Measurements from ENCODE around the gene RPA1.

RPA1 gene

DNA sequence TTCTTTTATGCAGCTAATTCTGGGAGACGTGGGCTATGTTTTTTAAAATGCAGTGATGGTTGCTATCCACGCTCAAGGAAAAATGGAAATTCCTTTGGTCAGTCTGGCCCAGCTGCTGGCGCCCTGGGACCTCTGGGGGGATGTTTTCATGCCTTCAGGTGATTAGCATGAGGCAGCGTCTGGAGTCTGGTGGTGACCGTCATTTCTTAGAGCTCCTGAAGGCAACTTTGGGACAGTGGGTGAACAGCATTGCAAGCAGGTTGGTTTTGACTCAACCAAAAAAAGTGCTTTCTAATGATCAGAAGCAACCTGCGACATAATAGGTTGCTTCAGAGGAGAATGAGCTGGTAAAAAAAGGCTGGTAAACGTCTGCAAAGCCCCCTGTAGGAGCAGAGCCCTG, 82.3 kb downstream of the RPA1 start:
- DNase-seq = no peak

DNA sequence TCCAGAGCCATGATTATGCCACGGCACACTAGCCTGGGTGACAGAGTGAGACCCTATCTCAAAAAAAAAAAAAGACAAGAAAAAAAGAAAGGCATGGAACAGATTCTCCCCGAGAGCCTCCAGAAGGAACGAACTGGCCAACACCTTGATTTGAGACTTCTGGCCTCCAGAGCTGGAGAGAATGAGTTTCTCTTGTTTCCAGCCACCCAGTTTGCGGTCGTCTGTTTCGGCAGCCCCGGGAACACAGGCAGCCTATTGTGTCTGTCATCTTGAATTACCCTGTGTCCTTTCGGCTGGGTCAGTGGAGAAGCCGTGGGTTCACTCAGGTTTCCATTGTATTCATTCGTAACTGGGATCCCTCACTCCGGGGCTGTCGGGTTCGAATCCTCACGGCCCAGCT, 83.9 kb downstream of the RPA1 start:
- no peak for DNase-seq

DNA sequence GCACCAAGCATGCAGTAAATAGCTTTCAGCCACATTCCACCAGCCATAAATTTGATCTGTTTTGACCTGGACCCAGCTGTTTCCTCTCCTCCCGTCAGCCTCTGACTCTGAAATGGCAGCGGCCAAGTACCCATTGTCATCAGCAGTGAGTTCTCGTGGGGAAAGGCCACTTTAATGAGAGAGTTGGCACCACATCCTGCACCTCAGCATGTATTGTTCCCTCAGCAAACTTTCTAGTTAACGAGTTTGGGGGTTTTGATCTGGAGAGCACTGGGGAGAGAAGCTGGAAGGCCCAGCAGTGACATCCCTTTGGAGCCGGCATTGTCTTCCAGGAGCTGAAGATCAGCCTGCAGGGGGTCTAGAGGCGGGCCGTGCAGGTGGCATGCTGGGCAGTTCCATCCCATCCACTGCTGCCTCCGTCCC, 84.9 kb downstream of the RPA1 start:
- no peak for DNase-seq

DNA sequence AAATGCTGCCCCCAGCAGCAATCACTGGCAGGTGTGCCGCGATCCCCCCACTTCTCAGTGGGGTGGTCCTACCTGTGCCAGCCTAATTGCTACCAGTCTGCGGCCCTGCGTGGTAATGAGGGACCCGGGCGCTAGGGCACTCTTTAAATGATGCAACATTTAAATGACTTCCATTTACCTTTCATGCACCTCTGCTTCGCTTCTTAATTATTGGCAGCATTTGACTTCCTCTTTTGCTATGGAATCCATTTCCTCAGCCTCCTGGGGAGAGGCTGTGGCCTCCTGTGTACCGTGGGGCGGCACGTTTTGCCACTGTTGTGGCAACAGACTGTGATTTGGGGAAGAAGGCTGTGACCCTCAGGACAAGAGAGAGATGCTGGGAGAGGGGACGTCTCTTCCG, 86.1 kb downstream of the RPA1 start:
- no peak for DNase-seq

DNA sequence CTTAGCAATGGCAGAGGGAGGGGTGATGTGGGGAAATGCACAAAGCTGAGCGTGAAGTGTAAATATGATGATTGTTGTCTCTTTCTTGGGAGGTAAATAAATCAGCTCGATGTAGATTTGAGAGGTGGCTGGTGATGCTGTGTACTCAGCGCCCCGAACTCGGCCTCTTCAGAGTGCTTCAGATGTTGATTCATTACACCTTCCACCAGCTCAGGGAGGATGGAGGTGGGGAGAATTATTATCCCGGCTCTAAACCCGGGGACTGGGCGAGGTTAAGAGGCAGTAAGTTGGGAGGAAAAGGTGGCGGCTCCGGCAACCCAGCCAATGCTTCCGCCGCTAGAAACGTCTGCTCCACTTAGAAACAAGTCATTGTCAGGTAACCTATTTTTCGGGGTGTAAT, 86.5 kb downstream of the RPA1 start:
- no peak for DNase-seq

DNA sequence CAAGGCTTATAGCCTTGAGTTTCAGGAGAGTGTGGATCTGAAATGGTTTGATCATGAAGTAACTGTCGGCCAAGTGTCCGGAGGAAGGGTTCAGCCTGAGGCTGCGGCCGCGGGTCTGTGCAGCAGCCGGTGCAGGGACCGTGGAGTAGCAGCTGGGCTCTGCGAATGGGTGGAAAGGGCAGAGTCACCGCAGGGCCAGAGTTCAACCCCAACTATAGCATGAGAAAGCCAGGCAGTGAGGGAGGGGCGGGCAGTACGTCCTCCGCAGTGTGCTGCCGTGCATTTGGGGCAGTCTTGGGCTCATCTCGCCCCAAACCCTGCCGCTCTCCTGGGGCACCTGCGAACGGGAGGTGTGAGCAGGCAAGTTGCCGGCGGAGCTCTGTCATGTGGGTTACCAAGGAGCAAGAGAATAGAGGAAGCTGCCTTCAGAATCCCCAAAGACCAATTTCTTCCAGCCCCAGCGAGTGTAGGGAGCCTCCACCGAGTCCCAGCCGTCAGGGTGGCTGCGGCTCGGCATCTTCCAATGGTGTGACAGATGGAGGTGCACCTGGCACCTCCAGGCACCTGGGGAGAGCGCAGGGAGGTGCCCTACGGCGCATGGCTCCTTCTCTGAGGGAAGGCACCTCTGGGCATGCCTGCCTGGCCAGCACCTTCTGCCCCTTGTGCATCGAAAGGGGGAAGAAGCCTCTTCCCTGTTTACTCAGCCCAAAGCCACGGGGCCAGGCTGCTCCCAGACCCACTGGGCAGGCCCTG, 87.3 kb downstream of the RPA1 start:
- DNase-seq = no peak

DNA sequence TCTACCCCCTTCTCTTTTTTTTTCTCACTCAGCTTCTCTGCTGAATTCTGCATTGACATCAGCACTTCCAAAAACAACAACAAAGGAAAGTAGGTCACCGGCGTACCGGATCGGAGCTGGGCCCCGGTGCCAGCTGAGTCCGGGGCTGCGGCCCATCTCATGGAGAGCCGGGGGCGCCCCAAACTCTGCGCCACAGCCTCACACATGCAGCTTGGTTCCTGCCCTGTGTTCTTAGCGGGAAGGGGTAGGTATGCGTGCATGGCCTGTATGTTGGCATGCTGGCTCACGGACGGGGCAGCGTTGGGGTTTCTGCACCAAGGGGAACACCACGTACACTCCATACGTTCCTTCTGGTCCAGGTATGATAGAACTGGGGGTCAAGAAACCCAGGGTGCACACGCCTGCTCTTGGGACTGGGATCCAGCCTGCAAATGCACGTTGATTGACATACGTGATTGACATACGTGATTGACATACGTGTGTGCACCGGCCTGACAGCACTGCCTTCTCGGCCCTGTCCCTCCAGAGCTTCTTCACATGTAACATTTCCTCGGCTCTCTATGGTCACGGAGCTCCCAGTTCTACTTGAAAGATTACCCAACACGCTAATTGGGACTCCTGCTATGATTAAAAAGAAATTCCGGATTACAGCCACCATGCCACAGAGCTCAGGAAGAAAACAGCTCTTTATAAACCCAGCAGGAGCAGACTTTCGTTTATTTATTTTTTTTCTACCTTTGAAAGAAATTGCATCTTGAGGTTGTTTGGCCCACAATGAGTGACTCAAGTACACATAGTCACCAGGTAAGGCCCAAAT, 88.7 kb downstream of the RPA1 start:
- no peak for DNase-seq

DNA sequence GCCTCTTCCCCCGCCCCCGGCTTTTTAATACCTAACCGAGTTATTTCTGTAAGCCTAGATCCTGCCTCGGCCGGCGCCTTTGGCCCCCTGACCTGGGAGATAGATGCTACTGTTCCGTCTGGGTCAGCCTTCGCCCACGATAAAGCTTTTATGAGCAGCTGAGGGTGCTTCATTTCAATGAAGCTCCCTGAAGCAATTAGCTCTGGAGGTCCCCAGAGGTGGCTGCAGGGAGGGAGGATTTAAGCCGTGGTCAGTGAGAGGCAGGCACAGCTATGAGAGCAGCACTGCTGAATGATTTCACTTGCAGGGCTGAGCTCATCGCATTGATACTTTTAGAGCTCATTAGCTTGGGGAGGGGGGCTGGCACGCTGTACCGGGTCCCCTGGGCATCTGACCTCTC, 89.4 kb downstream of the RPA1 start:
- no peak for DNase-seq

DNA sequence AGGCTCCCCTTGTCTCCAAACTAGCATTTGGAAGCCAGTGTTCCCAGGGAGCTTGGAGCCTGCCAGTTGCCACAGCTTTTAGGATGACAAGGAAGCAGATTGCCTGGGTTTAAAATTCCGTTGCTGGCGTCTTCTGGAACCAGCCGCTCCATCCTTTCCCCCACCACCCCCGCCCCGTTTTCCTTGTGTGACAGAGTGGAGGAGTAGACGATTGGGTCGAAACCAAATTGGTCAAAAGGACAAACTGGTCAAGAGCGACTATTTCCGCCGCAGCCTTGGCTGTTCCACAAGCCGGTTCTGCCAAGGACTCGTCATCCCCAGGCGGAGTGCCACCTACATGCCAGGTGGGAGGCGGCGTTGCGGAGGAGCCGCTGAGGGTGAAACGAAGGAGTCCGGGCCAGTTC, 91.1 kb downstream of the RPA1 start:
- no peak for DNase-seq

DNA sequence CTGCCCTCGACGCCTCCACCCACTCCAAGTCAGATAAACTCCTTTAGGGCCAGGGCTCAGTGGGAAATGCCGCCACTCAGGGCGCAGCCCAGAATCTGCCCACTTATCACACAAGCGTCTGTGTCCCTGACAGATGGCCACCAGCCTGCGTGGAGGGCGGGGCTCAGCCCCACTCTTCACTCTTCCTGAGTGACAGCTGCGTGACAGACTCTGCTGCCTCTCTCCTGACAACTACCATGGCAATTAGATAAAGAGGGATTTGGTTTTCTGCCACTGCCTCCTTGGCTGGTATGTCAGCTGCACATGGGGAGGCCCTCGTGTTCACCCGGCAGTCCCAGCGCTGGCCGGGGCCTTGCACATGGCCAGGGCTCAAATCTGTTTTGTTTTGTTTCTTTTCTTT, 99.2 kb downstream of the RPA1 start:
- no peak for DNase-seq

DNA sequence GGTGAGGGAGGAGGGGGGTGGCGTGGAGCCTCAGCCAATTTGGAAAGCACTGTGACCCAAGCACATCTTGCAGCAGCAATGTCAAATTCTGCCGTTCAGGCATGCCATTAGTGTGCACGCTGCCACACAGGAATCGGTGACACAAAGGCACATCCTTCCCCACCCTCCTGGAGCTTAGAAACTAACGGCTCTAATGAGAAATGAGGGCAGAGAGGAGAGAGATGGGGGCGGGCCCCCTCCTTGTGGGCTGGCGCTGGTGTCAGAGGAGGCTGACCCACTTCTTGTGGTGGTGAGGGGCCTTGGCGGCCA, 100.5 kb downstream of the RPA1 start:
- DNase-seq = no peak

DNA sequence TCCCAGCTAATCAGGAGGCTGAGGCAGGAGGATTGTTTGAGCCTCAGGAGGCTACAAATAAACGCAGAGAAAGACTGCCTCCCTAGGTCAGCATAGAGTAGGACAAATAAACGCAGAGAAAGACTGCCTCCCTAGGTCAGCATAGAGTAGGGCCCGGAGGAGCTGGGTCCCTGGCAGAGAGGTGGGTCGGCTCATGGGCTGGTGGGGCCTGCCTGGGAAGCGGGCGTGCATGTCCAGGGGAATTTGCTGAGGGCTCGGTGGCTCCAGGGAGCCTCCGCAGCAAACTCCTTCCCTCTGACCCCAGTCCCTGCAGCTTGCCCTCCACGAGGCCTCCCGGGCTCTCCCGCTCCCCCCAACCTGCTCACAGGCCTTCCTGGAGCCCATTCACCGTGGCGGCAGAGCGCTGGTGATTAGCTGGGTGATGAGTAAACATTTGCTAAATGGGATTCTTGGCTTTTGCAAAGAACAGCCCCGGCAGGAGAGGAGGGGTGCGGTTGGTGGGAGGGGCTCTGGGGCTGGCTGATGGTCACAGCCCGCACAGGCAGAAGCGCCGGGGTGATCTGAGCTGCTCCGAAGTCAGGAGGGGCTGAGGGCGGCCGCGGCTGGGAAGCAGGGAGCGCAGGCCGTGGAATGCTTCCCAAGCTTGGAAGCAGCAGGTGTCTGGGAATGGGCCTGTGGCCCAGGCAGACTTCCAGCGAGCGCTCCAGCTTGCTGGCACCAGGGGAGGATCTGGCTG, 102.2 kb downstream of the RPA1 start:
- no peak for DNase-seq

DNA sequence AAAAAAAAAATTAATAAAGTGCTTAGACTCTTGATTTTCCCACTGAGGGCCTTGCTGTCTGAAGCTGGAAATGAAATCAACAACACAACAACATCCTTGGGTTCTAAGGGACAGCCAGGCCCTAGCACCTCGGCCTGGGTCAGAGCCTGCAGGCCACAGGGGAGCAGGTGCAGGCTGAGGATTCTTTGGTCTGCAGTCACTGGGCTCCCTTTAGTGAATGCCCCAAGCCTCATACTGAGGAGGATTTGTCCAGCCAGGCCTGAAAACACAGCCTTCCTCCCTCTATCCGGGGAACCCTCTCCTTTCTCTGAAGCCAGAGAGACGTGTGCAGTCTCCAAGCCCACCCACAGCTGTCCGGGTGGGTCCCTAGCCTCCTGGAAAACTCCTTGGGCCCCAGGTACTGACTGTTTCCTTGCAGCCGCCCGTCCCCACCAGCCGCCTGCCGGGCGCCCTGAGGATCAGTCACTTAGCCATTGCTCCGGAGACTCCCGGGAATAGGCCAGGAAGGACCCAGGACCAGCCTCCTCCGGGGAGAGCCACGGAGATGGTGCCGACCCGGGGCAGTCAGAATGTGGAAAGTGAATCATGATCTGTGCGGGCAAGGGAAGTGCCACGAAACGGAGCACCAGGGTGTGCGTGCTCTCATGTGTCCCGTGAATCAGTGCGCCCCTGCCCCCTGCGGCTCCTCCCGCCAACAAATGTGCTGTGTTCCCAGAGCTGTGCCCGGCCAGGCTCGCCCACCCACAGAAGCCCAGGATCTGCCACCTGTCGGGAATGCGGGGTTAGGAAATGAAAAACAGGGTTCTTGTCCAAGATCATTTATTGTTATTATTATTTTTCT, 104.3 kb downstream of the RPA1 start:
- no peak for DNase-seq

DNA sequence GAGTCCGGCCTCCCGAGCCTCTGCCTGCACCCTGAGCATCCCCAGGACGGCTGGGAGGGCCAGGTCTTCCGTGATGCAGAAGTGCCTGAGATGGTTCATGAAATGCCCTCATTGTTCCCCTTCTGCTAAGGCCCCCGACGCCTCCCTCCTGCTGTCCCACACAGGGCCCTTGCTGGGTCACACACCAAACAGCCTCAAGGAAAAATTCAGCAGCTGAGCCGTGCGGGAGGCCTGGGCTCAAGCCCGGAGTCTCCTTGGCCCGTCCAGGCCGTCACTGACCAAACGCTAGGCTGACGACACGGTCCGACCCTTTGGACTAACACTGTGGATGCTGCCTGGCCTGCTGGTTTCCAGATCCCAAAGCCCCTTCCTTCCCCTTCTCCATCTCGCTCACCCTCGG, 105.1 kb downstream of the RPA1 start:
- no peak for DNase-seq

DNA sequence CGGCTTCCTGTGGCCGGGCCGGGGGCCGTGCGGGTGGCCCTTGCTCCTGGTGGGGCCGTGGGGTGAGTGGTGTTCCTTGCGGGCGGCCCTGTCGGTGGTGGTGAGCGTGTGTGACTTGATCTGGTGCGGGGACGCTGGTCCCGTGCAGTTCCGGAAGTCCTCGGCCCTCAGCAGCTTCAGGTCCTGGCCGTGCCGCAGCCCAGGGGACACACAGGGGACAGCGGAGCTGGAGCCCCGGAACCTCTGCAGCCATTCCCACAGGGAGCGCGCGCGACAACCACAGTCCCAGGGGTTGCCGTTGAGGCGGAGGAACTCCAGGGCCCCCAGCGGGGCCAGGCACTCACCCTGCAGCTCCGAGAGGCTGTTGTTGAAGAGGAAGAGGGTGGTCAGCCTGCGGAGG, 107.0 kb downstream of the RPA1 start:
- no peak for DNase-seq

DNA sequence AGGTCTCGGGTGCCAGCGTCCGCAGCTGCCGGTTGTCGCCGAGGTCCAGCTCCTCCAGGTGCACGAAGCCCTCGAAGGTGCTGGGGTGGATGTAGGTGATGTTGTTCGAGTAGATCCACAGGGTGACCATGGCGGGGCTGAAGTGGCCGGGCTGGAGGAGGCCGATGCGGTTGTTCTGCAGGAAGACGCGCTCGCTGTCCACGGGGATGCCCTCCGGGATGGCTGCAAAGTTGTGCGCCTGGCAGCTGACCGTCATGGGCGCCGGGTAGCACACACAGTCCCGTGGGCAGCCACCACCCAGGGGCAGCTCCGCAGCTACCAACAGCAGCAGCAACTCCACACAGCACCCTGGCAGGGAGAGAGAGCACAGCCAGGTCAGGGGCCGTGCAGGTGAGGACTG, 107.7 kb downstream of the RPA1 start:
- DNase-seq = no peak

DNA sequence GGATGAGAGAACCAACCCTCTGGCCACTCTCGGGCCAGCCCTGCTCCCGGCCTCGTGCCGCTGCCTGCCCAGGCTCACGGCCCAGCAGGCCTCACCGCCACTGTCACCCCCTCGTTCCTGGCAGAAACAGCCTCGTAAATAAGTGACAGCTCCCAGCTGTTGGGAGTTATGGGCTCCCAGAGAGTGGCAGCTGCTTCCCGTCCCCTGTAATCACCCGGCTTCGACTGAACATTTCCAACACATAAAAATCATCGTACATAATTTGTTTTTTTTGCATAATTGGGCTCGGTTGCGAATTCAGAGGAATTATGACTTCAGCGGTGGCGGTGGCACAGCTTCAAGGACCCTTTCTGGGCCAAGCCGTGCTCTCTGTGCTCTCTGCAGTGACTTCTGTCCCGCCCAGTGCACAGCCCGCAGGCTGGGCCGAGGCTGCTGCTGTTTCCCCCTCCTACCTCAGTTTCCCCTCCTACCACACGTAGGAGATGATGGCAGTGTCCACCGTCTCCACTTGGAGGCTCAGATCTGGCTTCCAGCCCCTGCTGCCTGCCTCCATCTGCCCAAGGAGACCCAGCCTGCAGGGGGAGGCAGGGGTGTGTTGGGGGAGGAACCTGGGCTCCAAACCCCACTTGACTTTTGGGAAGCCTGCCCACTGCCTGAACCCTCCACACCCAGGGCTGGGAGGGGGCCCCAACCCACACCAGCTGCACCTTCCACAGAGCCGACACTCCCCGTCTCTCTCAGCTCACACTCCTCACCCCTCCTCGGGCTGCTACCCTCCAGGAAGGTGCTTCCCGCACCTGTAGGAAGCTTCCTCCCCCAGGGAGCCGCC, 110.4 kb downstream of the RPA1 start:
- DNase-seq = no peak

DNA sequence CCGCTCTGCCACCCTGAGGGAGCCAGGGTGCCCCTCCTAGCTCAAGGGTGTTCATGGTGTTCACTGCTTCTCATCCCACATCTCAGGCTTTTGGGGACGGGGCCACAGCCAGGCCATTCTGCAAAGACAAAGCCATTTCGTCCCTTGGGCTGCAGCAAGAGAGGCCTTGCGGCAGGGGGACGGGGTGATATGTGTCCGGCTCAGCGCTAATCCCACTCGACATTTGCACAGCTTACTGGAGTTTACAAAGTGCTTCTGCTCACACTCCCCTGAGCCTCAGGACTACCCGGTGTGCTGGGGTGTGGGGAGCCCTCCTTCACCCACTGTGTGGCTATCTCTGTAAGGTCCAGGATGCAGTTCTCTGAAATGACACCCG, 111.0 kb downstream of the RPA1 start:
- no peak for DNase-seq

DNA sequence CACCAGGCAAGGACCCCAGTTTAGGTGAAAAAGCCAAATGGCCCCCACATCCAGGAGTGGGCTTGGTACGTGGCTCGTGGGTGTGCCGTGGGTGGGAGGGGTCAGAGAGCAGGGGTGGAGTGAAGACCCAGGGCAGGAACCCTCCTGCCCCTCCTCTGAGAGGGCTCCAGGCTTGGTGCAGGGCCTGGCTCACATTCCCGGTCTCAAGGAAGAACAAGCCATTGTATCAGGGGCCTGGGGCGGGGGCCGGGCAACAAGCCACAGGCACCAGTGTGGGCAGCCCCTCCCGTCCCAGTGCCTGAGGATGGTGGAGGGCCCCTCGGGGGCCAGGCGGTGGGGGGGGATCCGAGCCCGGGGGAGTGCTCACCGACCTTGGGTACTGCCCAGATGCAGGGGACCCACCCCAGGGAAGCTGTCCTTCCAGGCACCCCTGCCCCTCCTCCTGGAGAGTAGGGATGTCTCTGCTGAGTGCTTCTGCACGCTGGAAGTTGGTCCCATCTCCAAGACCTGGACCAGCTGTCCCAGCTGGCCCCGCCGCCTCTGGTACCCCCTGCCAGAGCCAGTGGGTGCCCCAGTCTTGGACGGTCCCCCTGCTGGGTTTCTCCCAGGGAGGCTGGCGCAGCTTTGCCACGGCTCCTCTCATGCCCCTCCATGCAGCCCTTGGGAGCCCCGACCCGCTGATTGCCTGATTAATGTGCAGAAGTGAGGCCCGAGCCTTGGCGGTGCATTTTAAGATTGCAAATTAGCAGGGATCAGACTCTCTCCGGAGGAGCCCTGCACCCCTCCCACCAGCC, 111.7 kb downstream of the RPA1 start:
- no peak for DNase-seq

DNA sequence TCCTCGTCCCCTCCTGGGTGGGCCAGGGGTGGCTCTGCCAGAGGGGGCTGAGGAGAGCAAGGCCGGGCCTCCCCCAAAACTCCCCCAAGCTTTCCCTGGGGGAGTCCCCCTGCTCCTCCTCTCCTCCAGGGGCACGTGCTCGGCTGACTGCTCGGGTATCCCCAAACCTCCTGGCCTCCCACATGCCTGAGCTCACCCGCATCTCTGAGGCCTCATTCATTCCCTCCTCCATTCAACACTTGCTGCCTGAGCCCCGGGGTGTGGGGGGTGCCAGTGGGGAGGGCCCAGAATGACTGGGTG, 112.2 kb downstream of the RPA1 start:
- no peak for DNase-seq

DNA sequence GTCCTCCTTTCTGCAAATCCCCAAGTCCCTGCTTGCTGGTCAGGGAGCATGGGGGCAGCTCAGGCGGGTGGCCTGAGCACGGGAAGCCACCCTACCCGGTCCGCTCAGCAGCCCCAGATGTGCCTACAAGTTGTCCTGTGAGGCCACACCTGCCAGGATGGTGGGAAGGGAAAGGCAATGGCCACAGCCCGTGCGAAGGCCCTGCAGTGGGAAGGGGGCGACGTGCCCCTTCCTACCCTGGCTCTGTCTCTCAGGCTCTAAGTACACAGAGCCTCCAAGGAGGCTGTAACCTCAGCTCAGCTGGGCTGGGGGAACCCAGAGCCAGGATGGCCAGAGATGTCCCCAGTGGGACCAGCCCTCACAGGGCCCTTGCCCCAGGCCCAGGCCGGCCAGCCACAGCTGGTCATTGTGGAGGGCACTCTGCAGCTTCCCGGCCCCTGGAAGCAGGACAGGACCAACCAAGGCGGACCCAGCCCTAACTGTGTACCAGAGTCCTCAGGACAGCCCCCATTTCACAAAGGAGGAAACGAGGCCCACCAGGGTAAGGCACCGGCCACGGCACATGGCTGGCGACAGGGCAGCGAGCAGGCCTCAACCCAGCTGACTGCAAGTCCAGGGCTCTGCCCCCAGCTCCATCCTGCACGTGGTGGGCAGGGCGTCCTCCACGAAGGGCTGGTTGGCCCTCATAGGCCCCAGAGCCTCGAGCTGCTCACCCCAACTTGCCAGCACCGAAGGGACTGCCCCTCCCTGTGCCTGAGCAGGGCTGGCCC, 113.0 kb downstream of the RPA1 start:
- no peak for DNase-seq
